Cardiac septum (tissue), 1 donor: ENCODE results near the gene TRNT1. TPM values are rescaled to one million over a fixed set of nuclear protein-coding genes. Genes with fewer than 3 reads are reported as not detected.

Experiments used
- DNase-seq: peaks from one replicate; pipeline ENCODE4 v3.0.0-alpha.2; 2020; ENCODE audit warnings: low spot score
- intact Hi-C: fragments of 100-400 bp; cut with DNase I; formaldehyde crosslinking; loops from one replicate; pipeline ENCODE4 v1.14.0; 2022
- total RNA-seq: library from RNA; stranded (reverse); fragmentation: NEBNext Ultra II Directional; extraction: Animal tissue kit (Norgen Biotek cat#: 25700); gene quantifications from one replicate; pipeline ENCODE4 v1.2.1, GENCODE V29; 2021
- donor health status: DM: no; HTN: no; CAD: no.

Gene TRNT1
- total RNA-seq, 1 donor from 2014 or later: 13.2 TPM

GRCh38 chr3:3109407-3110298, 17.1 kb upstream of the TRNT1 start:
- DNase-seq: no peak

GRCh38 chr3:3110299-3110630, 16.5 kb upstream of the TRNT1 start, which contains the start of gene IL5RA:
Gene IL5RA (minus strand): TSS chr3:3110374. CDS start chr3:3104984, 5,390 bp downstream.
- intact Hi-C loops: no loop called here
- no peak for DNase-seq

More at GRCh38 chr3:3109407-3110298, 17.1 kb upstream of the TRNT1 start:
- intact Hi-C loops: no loop called here

GRCh38 chr3:3110749-3111361, 15.9 kb upstream of the TRNT1 start:
- DNase-seq: no peak
- intact Hi-C loops: no loop called here

- intact Hi-C loops: no loop called here
- DNase-seq: no peak
Measured at GRCh38 chr3:3113042-3113709, 13.6 kb upstream of the TRNT1 start.

- no peak for DNase-seq
- intact Hi-C loops: no loop called here
Measured at GRCh38 chr3:3117651-3118050, 9.1 kb upstream of the TRNT1 start.

- intact Hi-C loops: no loop called here
- DNase-seq: no peak
Measured at GRCh38 chr3:3119393-3119851, 7.3 kb upstream of the TRNT1 start.

- intact Hi-C loops: loop anchor here (2.0 kb wide), 1 partner anchor 53 kb away; the partner anchor contains the start of gene CRBN
- DNase-seq: no peak
Measured at GRCh38 chr3:3125977-3126376, 763 bp upstream of the TRNT1 start.

GRCh38 chr3:3127432-3128010, 781 bp downstream of the TRNT1 start:
- no peak for DNase-seq
- intact Hi-C loops: loop anchor here (2.0 kb wide), 1 partner anchor 51 kb away; the partner anchor contains the start of gene CRBN

- no peak for DNase-seq
- intact Hi-C loops: no loop called here
Measured at GRCh38 chr3:3129579-3129978, 2.8 kb downstream of the TRNT1 start.

- no peak for DNase-seq
- intact Hi-C loops: no loop called here
Measured at GRCh38 chr3:3133500-3133899, 6.8 kb downstream of the TRNT1 start.

GRCh38 chr3:3134750-3135448, 8.2 kb downstream of the TRNT1 start:
- DNase-seq: no peak
- intact Hi-C loops: no loop called here

- DNase-seq: no peak
- intact Hi-C loops: no loop called here
Measured at GRCh38 chr3:3137526-3137925, 10.8 kb downstream of the TRNT1 start.

- DNase-seq: no peak
Measured at GRCh38 chr3:3141939-3142338, 15.2 kb downstream of the TRNT1 start.

GRCh38 chr3:3145831-3146230, 19.1 kb downstream of the TRNT1 start:
- DNase-seq: no peak
- intact Hi-C loops: no loop called here

More at GRCh38 chr3:3141939-3142338, 15.2 kb downstream of the TRNT1 start:
- intact Hi-C loops: no loop called here

GRCh38 chr3:3149560-3149959, 22.8 kb downstream of the TRNT1 start:
- intact Hi-C loops: no loop called here
- no peak for DNase-seq

- intact Hi-C loops: no loop called here
- no peak for DNase-seq
Measured at GRCh38 chr3:3151513-3151912, 24.8 kb downstream of the TRNT1 start.

- intact Hi-C loops: no loop called here
- DNase-seq: no peak
Measured at GRCh38 chr3:3154879-3155610, 28.3 kb downstream of the TRNT1 start.

GRCh38 chr3:3157484-3157883, 30.7 kb downstream of the TRNT1 start:
- intact Hi-C loops: no loop called here
- no peak for DNase-seq

- intact Hi-C loops: no loop called here
- DNase-seq: no peak
Measured at GRCh38 chr3:3160826-3161225, 34.1 kb downstream of the TRNT1 start.
